HCT116 (cell line): ENCODE measurements around the gene TACR2. TPM values are rescaled to one million over a fixed set of nuclear protein-coding genes. Genes with fewer than 3 reads are reported as not detected.

ENCODE experiments used
- ATAC-seq: fragments of 200-7000 bp; cut with Tn5 transposase; 2 replicates; pipeline ENCODE4 v1.9.1; 2020; ENCODE audit warnings: mild to moderate bottlenecking, moderate library complexity
- BruUV-seq: library from RNA; stranded (reverse); fragments of 400-500 nt; replicated peaks from 2 replicates; lab custom pipeline; 2021; lab: Mats Ljungman, UMichigan
- CTCF ChIA-PET: fragments of 300-600 bp; sonication (Branson Sonifier 250); formaldehyde crosslinking; loops from one replicate; lab custom pipeline; 2021; ENCODE audit warnings: antibody characterized with exemption; lab: Charles Lee
- POLR2A ChIA-PET: fragments of 300-600, 350-600 bp; sonication (Branson Sonifier 250); formaldehyde crosslinking; loops from one replicate; lab custom pipeline; 2021; ENCODE audit warnings: antibody characterized with exemption; lab: Charles Lee
- RAD21 ChIA-PET, 2 experiments: fragments of 300-600 bp; sonication (Branson Sonifier 250); formaldehyde crosslinking; loops; one replicate each; lab custom pipeline; 2023; ENCODE audit warnings: low total read pairs in 2 of 2; ENCODE audit not compliant: uncharacterized antibody in 2 of 2, unreplicated experiment in 2 of 2, low non-redundant PET in 1 of 2; lab: Charles Lee
- DNase-seq: peaks from one replicate; pipeline ENCODE4 v3.0.0-alpha.2; 2010; ENCODE audit warnings: low read depth, low spot score
- H2AFZ ChIP-seq: fragments of 200-600 bp; shearing (Covaris generic), sonication (generic); 2 replicates; pipeline ENCODE4 v1.6.1; 2017; ENCODE audit warnings: low read depth, mixed run types, mixed read lengths, antibody characterized with exemption, low read length; ENCODE audit not compliant: poor library complexity, severe bottlenecking
- H3K27ac ChIP-seq: 2 replicates; pipeline ENCODE4 v1.5.1; 2012; ENCODE audit warnings: low read depth, low read length
- H3K27me3 ChIP-seq: fragments of 200-600 bp; sonication (generic); 2 replicates; pipeline ENCODE4 v1.6.1; 2016; ENCODE audit warnings: mixed run types, low read length, mixed read lengths; ENCODE audit not compliant: insufficient read depth
- H3K36me3 ChIP-seq, 2 experiments: fragments of 200-500 bp in 1 of 2; fragments of 200-600 bp in 1 of 2; sonication (Bioruptor generic) in 1 of 2; sonication (generic) in 1 of 2; 2 replicates each; pipeline versions ENCODE4 v1.5.1 to v1.6.1; 2014 to 2016; ENCODE audit warnings: low read length in 2 of 2, inconsistent platforms in 1 of 2, mixed read lengths in 1 of 2, mixed run types in 1 of 2; ENCODE audit not compliant: insufficient read depth in 2 of 2, control insufficient read depth in 1 of 2
- H3K4me1 ChIP-seq, 2 experiments: fragments of 200-600 bp in 1 of 2; sonication (generic) in 1 of 2; 2 replicates each; pipeline versions ENCODE4 v1.5.1 to v1.6.1; 2012 to 2017; ENCODE audit warnings: low read length in 2 of 2, inconsistent platforms in 1 of 2, mild to moderate bottlenecking in 1 of 2, mixed read lengths in 1 of 2, mixed run types in 1 of 2, moderate library complexity in 1 of 2; ENCODE audit not compliant: insufficient read depth in 2 of 2, control insufficient read depth in 1 of 2
- H3K4me2 ChIP-seq: fragments of 200-600 bp; sonication (generic); 2 replicates; pipeline ENCODE4 v1.6.1; 2017; ENCODE audit warnings: mixed run types, low read length, mixed read lengths
- H3K4me3 ChIP-seq, 2 experiments: fragments of 200-600 bp in 1 of 2; sonication (generic) in 1 of 2; replicated peaks in 1 of 2; 2 replicates each; pipeline ENCODE4 v1.5.1; 2011 to 2016; ENCODE audit warnings: low read length in 2 of 2, control low read depth in 1 of 2, low read depth in 1 of 2, mild to moderate bottlenecking in 1 of 2, mixed read lengths in 1 of 2, mixed run types in 1 of 2
- H3K79me2 ChIP-seq: fragments of 200-600 bp; sonication (generic); 2 replicates; pipeline ENCODE4 v1.6.1; 2017; ENCODE audit warnings: mild to moderate bottlenecking, mixed run types, low read length, moderate library complexity, mixed read lengths; ENCODE audit not compliant: insufficient read depth
- H3K9ac ChIP-seq: fragments of 200-600 bp; sonication (generic); 2 replicates; pipeline ENCODE4 v1.6.1; 2016; ENCODE audit warnings: low read length, mixed read lengths
- H3K9me2 ChIP-seq: fragments of 200-600 bp; sonication (generic), shearing (Covaris generic); 2 replicates; pipeline ENCODE4 v1.6.1; 2017; ENCODE audit warnings: mixed run types, mild to moderate bottlenecking, moderate library complexity; ENCODE audit not compliant: insufficient read depth
- H3K9me3 ChIP-seq, 2 experiments: fragments of 200-500 bp in 1 of 2; fragments of 200-600 bp in 1 of 2; sonication (Bioruptor generic) in 1 of 2; sonication (generic) in 1 of 2; 2 replicates each; pipeline ENCODE4 v1.6.1; 2014 to 2017; ENCODE audit warnings: low read length in 2 of 2, mixed read lengths in 2 of 2, inconsistent platforms in 1 of 2, low read depth in 1 of 2, mild to moderate bottlenecking in 1 of 2, mixed run types in 1 of 2, moderate library complexity in 1 of 2; ENCODE audit not compliant: control insufficient read depth in 1 of 2, insufficient read depth in 1 of 2
- H4K20me1 ChIP-seq: fragments of 200-600 bp; sonication (generic), shearing (Covaris generic); 2 replicates; pipeline ENCODE4 v1.6.1; 2017; ENCODE audit warnings: mixed run types, mild to moderate bottlenecking, moderate library complexity; ENCODE audit not compliant: insufficient read depth
- EZH2phosphoT487 ChIP-seq: fragments of 200-600 bp; IDR thresholded peaks from 2 replicates; pipeline ENCODE4 v1.6.1; 2018; ENCODE audit warnings: antibody characterized with exemption, borderline replicate concordance
- POLR2A ChIP-seq: IDR thresholded peaks from 2 replicates; pipeline ENCODE4 v1.7.0; 2011; ENCODE audit warnings: borderline replicate concordance; ENCODE audit not compliant: insufficient read depth, insufficient read length; ENCODE audit errors: extremely low read depth
- SP1 ChIP-seq: IDR thresholded peaks from 2 replicates; pipeline ENCODE4 v1.6.1; 2012; ENCODE audit warnings: low read depth
- SRF ChIP-seq: IDR thresholded peaks from 2 replicates; pipeline ENCODE4 v1.6.1; 2012; ENCODE audit warnings: low read depth
- intact Hi-C: fragments of 100-400 bp; cut with micrococcal nuclease; formaldehyde crosslinking; loops from 2 replicates; pipeline ENCODE4 v1.10.0; 2022
- total RNA-seq: library from RNA; stranded (reverse); gene quantifications from one replicate; pipeline ENCODE4 v1.2.1, GENCODE V29; 2021; ENCODE audit not compliant: unreplicated experiment
- TF ChIP-seq, protein P1 (sequence below), 3 experiments: fragments of 200-600 bp in 1 of 3; sonication (generic) in 1 of 3; IDR thresholded peaks in 2 of 3; conservative IDR thresholded peaks in 1 of 3; 2 replicates each; pipeline ENCODE4 v1.5.1; 2012 to 2017; ENCODE audit warnings: low read depth in 2 of 3, low read length in 2 of 3, antibody characterized with exemption in 1 of 3, borderline replicate concordance in 1 of 3, control low read depth in 1 of 3, mild to moderate bottlenecking in 1 of 3, mixed read lengths in 1 of 3, mixed run types in 1 of 3, moderate library complexity in 1 of 3; ENCODE audit not compliant: insufficient read depth in 1 of 3
- TF ChIP-seq, protein P2 (sequence below): IDR thresholded peaks from 2 replicates; pipeline ENCODE4 v1.6.1; 2011; ENCODE audit warnings: mild to moderate bottlenecking, low read length, moderate library complexity; ENCODE audit not compliant: insufficient replicate concordance; ENCODE audit errors: extremely low read depth
- TF ChIP-seq, protein P3 (sequence below): IDR thresholded peaks from 2 replicates; pipeline ENCODE4 v1.6.1; 2012

Gene TACR2
- total RNA-seq, 1 experiment from 2014 or later = not detected

DNA sequence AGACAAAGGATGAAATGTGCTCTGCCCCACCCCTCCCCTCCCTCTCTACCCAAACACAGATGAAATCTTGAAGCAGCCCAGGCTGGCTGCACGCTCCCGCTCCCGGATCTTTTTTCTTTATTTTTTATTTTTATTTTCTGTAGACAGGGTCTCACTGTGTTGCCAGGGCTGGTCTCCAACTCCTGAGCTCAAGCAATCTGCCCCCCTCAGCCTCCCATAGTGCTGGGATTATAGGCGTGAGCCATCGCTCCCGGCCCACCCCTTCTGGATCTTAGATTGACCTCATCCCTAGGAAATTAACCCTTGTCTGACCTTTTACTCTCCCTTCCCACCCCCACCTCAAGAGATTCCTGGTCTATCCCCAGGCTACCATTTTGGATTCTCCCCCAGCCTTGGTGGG lies 14.3 kb downstream of the TACR2 start (continued):
- TF ChIP-seq, protein P1, sequence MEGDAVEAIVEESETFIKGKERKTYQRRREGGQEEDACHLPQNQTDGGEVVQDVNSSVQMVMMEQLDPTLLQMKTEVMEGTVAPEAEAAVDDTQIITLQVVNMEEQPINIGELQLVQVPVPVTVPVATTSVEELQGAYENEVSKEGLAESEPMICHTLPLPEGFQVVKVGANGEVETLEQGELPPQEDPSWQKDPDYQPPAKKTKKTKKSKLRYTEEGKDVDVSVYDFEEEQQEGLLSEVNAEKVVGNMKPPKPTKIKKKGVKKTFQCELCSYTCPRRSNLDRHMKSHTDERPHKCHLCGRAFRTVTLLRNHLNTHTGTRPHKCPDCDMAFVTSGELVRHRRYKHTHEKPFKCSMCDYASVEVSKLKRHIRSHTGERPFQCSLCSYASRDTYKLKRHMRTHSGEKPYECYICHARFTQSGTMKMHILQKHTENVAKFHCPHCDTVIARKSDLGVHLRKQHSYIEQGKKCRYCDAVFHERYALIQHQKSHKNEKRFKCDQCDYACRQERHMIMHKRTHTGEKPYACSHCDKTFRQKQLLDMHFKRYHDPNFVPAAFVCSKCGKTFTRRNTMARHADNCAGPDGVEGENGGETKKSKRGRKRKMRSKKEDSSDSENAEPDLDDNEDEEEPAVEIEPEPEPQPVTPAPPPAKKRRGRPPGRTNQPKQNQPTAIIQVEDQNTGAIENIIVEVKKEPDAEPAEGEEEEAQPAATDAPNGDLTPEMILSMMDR (IDR thresholded peaks at IDR 0.05 in 2 of 3, conservative IDR thresholded peaks at IDR 0.05 in 1 of 3; ENCODE audit: borderline replicate concordance in 1 of 3, insufficient read depth in 1 of 3, low read depth in 2 of 3, low read length in 2 of 3) = no peak
- TF ChIP-seq, protein P2, sequence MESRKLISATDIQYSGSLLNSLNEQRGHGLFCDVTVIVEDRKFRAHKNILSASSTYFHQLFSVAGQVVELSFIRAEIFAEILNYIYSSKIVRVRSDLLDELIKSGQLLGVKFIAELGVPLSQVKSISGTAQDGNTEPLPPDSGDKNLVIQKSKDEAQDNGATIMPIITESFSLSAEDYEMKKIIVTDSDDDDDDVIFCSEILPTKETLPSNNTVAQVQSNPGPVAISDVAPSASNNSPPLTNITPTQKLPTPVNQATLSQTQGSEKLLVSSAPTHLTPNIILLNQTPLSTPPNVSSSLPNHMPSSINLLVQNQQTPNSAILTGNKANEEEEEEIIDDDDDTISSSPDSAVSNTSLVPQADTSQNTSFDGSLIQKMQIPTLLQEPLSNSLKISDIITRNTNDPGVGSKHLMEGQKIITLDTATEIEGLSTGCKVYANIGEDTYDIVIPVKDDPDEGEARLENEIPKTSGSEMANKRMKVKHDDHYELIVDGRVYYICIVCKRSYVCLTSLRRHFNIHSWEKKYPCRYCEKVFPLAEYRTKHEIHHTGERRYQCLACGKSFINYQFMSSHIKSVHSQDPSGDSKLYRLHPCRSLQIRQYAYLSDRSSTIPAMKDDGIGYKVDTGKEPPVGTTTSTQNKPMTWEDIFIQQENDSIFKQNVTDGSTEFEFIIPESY = no peak

DNA sequence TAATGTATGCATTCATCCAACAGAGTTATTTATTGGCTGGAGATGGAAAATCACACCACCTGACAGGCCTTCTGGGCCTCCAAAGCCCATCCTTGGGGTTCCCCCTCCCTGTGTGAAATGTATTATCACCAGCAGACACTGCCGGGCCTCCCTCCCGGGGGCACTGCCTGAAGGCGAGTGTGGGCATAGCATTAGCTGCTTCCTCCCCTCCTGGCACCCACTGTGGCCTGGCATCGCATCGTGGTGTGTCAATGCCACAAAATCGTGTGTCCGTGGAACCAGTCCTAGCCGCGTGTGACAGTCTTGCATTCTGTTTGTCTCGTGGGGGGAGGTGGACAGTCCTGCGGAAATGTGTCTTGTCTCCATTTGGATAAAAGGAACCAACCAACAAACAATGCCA lies 15.3 kb downstream of the TACR2 start:
- no peak overlapping the region for H3K4me3 ChIP-seq
- no peak for TF ChIP-seq SRF
- no peak for TF ChIP-seq POLR2A
- TF ChIP-seq EZH2phosphoT487 = no peak
- TF ChIP-seq, protein P3, sequence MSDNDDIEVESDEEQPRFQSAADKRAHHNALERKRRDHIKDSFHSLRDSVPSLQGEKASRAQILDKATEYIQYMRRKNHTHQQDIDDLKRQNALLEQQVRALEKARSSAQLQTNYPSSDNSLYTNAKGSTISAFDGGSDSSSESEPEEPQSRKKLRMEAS = no peak
- TF ChIP-seq SP1 = no peak
- H3K9ac ChIP-seq = no peak overlapping the region
- H3K36me3 ChIP-seq = no peaks in the 10 kb centered on the region; a peak in 1 of 4 replicates
- ChIA-PET POLR2A (no interaction called here), RAD21 (no interaction called here), CTCF (no interaction called here)
- no peaks in the 10 kb centered on the region for H3K4me1 ChIP-seq
- H3K9me2 ChIP-seq = no peaks in the 10 kb centered on the region
- no peaks in the 10 kb centered on the region for H3K27me3 ChIP-seq
- ATAC-seq (no peak), DNase-seq (no peak)
- no peaks in the 10 kb centered on the region for H3K79me2 ChIP-seq
- BruUV-seq = TSS peak; percentile 71
- no peak overlapping the region for H3K4me2 ChIP-seq
- no peaks in the 10 kb centered on the region for H3K9me3 ChIP-seq
- H3K27ac ChIP-seq = no peak overlapping the region
- H2AFZ ChIP-seq = no peak overlapping the region
- intact Hi-C loops = no loop called here
- H4K20me1 ChIP-seq = no peaks in the 10 kb centered on the region; the same call in 1 of the 2 replicates
